Measurements from ENCODE around the gene PTPRT. TPM values are rescaled to one million over a fixed set of nuclear protein-coding genes. Genes with fewer than 3 reads are reported as not detected.

Gene PTPRT
- total and polyA plus RNA-seq, 2 experiments from 2014 or later, result not detected

DNA sequence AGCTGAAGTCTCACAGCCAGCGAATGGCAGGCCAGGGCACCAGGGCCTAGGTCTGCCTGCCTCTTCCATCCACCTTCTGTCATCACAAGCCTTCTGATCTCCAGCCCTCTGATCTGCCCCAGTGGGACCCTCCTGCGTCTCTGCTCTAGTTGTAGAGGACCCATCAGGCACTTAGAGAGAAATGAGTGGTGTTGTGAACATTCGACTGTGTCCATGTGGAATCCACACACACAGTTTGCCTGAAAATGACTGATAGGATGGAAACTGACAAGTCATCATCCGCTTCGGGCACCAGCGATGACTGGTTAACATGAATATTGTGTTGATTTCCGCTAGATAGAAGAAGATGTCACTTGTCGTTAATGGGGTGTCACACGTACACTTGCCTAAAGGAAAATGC, 221.0 kb downstream of the PTPRT start:
- no peak overlapping the region for H3K4me3 ChIP-seq
- no peak overlapping the region for H3K4me2 ChIP-seq
- H3K36me3 ChIP-seq (ENCODE audit: insufficient read depth), result no peaks in the 10 kb centered on the region
- H3F3A ChIP-seq (replicated peaks; ENCODE audit: low read depth), result no peaks in the 10 kb centered on the region
- Mint-ChIP-seq H3K27me3 (ENCODE audit: insufficient read depth, low read depth, poor library complexity) (peaks cover 6% of the 10 kb centered on the region), H3K9me3 (peaks cover 97% of the 10 kb centered on the region), H3K4me3 (no peak overlapping the region), H3K27ac (no peak overlapping the region), H3K4me1 (no peaks in the 10 kb centered on the region; the same call in 2 of the 3 replicates), H3K36me3 (ENCODE audit: low read depth) (peaks cover 31% of the 10 kb centered on the region)
- TF ChIP-seq, protein P1, sequence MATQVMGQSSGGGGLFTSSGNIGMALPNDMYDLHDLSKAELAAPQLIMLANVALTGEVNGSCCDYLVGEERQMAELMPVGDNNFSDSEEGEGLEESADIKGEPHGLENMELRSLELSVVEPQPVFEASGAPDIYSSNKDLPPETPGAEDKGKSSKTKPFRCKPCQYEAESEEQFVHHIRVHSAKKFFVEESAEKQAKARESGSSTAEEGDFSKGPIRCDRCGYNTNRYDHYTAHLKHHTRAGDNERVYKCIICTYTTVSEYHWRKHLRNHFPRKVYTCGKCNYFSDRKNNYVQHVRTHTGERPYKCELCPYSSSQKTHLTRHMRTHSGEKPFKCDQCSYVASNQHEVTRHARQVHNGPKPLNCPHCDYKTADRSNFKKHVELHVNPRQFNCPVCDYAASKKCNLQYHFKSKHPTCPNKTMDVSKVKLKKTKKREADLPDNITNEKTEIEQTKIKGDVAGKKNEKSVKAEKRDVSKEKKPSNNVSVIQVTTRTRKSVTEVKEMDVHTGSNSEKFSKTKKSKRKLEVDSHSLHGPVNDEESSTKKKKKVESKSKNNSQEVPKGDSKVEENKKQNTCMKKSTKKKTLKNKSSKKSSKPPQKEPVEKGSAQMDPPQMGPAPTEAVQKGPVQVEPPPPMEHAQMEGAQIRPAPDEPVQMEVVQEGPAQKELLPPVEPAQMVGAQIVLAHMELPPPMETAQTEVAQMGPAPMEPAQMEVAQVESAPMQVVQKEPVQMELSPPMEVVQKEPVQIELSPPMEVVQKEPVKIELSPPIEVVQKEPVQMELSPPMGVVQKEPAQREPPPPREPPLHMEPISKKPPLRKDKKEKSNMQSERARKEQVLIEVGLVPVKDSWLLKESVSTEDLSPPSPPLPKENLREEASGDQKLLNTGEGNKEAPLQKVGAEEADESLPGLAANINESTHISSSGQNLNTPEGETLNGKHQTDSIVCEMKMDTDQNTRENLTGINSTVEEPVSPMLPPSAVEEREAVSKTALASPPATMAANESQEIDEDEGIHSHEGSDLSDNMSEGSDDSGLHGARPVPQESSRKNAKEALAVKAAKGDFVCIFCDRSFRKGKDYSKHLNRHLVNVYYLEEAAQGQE (IDR thresholded peaks at IDR 0.05; ENCODE audit: unreplicated experiment), result no peak
- TF ChIP-seq, protein P2, sequence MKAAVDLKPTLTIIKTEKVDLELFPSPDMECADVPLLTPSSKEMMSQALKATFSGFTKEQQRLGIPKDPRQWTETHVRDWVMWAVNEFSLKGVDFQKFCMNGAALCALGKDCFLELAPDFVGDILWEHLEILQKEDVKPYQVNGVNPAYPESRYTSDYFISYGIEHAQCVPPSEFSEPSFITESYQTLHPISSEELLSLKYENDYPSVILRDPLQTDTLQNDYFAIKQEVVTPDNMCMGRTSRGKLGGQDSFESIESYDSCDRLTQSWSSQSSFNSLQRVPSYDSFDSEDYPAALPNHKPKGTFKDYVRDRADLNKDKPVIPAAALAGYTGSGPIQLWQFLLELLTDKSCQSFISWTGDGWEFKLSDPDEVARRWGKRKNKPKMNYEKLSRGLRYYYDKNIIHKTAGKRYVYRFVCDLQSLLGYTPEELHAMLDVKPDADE (IDR thresholded peaks at IDR 0.05), result no peak
- TF ChIP-seq JUNB (IDR thresholded peaks at IDR 0.05; ENCODE audit: unreplicated experiment) (no peak), CREB1 (CRISPR knock-in tag; IDR thresholded peaks at IDR 0.05; ENCODE audit: low read depth) (no peak), EZH2 (IDR thresholded peaks at IDR 0.05; ENCODE audit: low read depth, unreplicated experiment) (no peak), EZH2phosphoT487 (IDR thresholded peaks at IDR 0.05; ENCODE audit: unreplicated experiment) (no peak), STAT1 (IDR thresholded peaks at IDR 0.05; ENCODE audit: unreplicated experiment) (no peak), ZNF114 (CRISPR knock-in tag; IDR thresholded peaks at IDR 0.05) (no peak), POLR2AphosphoS5 (IDR thresholded peaks at IDR 0.05; ENCODE audit: low read depth) (no peak), NANOG (IDR thresholded peaks at IDR 0.05; ENCODE audit: borderline replicate concordance) (no peak), ZNF331 (CRISPR knock-in tag; IDR thresholded peaks at IDR 0.05; ENCODE audit: low read depth) (no peak)
- TF ChIP-seq, protein P3, sequence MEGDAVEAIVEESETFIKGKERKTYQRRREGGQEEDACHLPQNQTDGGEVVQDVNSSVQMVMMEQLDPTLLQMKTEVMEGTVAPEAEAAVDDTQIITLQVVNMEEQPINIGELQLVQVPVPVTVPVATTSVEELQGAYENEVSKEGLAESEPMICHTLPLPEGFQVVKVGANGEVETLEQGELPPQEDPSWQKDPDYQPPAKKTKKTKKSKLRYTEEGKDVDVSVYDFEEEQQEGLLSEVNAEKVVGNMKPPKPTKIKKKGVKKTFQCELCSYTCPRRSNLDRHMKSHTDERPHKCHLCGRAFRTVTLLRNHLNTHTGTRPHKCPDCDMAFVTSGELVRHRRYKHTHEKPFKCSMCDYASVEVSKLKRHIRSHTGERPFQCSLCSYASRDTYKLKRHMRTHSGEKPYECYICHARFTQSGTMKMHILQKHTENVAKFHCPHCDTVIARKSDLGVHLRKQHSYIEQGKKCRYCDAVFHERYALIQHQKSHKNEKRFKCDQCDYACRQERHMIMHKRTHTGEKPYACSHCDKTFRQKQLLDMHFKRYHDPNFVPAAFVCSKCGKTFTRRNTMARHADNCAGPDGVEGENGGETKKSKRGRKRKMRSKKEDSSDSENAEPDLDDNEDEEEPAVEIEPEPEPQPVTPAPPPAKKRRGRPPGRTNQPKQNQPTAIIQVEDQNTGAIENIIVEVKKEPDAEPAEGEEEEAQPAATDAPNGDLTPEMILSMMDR (conservative IDR thresholded peaks at IDR 0.05; ENCODE audit: low read depth in 2 of 2), result no peak
- TF ChIP-seq, protein P4, sequence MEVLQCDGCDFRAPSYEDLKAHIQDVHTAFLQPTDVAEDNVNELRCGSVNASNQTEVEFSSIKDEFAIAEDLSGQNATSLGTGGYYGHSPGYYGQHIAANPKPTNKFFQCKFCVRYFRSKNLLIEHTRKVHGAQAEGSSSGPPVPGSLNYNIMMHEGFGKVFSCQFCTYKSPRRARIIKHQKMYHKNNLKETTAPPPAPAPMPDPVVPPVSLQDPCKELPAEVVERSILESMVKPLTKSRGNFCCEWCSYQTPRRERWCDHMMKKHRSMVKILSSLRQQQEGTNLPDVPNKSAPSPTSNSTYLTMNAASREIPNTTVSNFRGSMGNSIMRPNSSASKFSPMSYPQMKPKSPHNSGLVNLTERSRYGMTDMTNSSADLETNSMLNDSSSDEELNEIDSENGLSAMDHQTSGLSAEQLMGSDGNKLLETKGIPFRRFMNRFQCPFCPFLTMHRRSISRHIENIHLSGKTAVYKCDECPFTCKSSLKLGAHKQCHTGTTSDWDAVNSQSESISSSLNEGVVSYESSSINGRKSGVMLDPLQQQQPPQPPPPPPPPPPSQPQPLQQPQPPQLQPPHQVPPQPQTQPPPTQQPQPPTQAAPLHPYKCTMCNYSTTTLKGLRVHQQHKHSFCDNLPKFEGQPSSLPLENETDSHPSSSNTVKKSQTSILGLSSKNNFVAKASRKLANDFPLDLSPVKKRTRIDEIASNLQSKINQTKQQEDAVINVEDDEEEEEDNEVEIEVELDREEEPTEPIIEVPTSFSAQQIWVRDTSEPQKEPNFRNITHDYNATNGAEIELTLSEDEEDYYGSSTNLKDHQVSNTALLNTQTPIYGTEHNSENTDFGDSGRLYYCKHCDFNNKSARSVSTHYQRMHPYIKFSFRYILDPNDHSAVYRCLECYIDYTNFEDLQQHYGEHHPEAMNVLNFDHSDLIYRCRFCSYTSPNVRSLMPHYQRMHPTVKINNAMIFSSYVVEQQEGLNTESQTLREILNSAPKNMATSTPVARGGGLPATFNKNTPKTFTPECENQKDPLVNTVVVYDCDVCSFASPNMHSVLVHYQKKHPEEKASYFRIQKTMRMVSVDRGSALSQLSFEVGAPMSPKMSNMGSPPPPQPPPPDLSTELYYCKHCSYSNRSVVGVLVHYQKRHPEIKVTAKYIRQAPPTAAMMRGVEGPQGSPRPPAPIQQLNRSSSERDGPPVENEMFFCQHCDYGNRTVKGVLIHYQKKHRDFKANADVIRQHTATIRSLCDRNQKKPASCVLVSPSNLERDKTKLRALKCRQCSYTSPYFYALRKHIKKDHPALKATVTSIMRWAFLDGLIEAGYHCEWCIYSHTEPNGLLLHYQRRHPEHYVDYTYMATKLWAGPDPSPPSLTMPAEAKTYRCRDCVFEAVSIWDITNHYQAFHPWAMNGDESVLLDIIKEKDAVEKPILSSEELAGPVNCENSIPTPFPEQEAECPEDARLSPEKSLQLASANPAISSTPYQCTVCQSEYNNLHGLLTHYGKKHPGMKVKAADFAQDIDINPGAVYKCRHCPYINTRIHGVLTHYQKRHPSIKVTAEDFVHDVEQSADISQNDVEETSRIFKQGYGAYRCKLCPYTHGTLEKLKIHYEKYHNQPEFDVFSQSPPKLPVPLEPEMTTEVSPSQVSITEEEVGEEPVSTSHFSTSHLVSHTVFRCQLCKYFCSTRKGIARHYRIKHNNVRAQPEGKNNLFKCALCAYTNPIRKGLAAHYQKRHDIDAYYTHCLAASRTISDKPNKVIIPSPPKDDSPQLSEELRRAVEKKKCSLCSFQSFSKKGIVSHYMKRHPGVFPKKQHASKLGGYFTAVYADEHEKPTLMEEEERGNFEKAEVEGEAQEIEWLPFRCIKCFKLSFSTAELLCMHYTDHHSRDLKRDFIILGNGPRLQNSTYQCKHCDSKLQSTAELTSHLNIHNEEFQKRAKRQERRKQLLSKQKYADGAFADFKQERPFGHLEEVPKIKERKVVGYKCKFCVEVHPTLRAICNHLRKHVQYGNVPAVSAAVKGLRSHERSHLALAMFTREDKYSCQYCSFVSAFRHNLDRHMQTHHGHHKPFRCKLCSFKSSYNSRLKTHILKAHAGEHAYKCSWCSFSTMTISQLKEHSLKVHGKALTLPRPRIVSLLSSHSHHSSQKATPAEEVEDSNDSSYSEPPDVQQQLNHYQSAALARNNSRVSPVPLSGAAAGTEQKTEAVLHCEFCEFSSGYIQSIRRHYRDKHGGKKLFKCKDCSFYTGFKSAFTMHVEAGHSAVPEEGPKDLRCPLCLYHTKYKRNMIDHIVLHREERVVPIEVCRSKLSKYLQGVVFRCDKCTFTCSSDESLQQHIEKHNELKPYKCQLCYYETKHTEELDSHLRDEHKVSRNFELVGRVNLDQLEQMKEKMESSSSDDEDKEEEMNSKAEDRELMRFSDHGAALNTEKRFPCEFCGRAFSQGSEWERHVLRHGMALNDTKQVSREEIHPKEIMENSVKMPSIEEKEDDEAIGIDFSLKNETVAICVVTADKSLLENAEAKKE (CRISPR knock-in tag; IDR thresholded peaks at IDR 0.05), result no peak
- no peak overlapping the region for H3K27ac ChIP-seq (ENCODE audit: low read depth)
- no peaks in the 10 kb centered on the region for H3K27me3 ChIP-seq (ENCODE audit: insufficient read depth)
- no peak for ATAC-seq
- no peak for DNase-seq (ENCODE audit: low spot score)
- H3K79me2 ChIP-seq (replicated peaks; ENCODE audit: insufficient read depth), result no peaks in the 10 kb centered on the region
- no peaks in the 10 kb centered on the region for H3K9me2 ChIP-seq (ENCODE audit: insufficient read depth)
- H2AFZ ChIP-seq, result no peak overlapping the region
- no peaks in the 10 kb centered on the region for H4K20me1 ChIP-seq (replicated peaks; ENCODE audit: insufficient read depth)
- no peaks in the 10 kb centered on the region for H3K4me1 ChIP-seq (ENCODE audit: insufficient read depth)
